DMS114 treated with DMSO at 0.1 percent for 48 hours (cell line): ENCODE data around the gene NDST1.
A peak's percentile ranks its signal among the peaks of the same experiment; 100 is the strongest.

Experiments used
- DNase-seq: peaks from one replicate; lab custom pipeline; 2025; ENCODE audit not compliant: unreplicated experiment; lab: John Stamatoyannopoulos, UW

Gene NDST1

DNA sequence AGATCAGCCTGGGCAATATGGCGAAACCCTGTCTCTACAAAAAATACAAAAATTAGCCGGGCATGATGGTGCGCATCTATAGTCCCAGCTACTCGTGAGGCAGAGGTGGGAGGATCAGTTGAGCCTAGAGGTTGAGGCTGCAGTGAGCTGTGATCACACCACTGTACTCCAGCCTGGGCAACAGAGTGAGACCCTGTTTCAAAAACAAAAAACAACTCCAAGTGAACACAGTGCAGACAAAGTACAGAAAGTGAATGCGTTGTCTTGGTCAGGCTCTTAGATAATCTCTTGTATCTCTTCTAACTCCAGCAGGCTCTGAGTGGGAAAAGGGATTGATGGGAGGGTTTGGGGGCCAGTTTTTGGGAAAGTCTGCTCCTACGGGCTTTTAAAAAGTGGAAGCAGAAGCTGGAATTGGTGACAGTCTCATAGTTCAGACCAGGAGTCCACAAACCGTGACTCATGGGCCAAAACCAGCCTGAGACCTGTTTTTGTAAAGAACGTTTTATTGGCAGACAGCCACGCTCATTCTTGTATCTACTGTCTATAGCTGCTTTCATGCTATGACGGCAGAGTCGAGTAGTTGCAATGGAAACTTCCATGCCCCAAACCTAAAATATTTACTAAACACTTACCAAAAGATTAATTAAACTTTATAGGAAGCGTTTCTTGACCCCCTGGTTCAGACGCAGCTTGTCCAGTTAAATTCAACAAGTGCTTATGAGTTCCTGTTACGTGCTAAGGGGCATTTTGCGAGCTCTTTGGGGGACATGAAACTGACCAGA is 32.9 kb downstream of the NDST1 start:
- DNase-seq, result no peak

GRCh38 chr5:150541397-150541675 is 33.4 kb downstream of the NDST1 start:
- DNase-seq, result no peak

- no peak for DNase-seq
Measured at GRCh38 chr5:150541895-150542294, 34.0 kb downstream of the NDST1 start.

GRCh38 chr5:150542933-150543445 is 35.1 kb downstream of the NDST1 start:
- no peak for DNase-seq

GRCh38 chr5:150544611-150545219 is 36.8 kb downstream of the NDST1 start:
- peak; percentile 19 for DNase-seq

- DNase-seq, result no peak
Measured at GRCh38 chr5:150545246-150545645, 37.3 kb downstream of the NDST1 start.

- no peak for DNase-seq
Measured at GRCh38 chr5:150548123-150548522, 40.2 kb downstream of the NDST1 start.

DNA sequence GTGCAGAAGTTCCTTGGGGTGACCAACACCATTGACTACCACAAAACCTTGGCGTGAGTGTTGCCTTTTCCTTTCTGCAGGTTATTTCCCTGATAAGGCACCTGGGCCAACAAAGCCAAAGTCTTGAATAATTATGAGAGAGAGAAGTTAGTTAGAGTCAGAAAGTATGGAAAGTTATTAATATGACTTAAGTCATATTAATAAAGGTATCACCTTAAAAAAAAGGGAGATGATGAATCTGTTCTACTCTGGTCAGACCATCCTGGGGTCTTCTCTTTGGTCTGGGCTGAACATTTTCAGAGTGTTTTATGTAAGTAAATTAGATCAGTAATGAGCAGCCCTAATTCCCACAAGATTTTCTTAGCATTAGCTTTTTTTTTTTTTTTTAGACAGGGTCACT is 41.8 kb downstream of the NDST1 start:
- no peak for DNase-seq

GRCh38 chr5:150550286-150550685 is 42.4 kb downstream of the NDST1 start:
- no peak for DNase-seq

DNA sequence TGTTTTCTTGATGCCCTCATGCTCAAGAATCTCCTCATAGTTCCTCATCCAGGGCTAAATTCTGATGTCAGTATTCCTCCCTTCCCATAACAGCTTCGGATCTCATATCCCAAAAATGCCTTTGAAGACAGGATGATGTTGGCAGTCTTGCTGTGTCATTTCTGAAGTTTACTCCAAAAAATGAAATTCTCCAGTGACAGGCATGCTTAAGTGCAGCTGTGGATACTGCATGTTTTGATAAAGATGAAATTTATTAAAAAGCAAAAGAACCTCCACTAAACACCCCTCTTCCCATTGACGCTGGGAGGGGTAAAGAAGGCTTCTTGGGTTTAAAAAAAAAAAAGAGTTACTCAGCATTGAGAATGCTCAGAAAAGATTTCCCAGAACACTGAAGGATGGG is 43.1 kb downstream of the NDST1 start:
- DNase-seq, result no peak

DNA sequence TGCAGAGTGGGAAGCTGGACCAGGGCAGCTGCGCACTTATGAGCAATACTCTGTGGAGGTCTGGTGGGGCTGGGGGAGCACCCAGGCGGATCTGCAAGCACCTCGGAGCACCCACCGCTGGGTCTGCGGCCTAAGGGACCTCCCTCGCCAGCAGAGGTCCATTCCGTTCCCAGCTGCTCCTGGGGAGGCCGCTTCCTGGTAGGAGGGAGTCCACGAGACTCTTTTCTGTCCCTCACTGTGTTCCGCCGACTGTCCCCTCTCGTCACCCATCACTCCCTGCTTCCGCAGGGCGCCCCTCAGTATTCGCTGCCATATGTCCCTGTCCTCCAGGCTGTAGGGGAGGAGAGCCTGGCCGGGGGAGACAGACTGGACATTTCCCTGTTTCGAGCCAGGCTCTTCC is 45.5 kb downstream of the NDST1 start:
- no peak for DNase-seq

- DNase-seq, result no peak
Measured at GRCh38 chr5:150553911-150554310, 46.0 kb downstream of the NDST1 start.

GRCh38 chr5:150554857-150555256 is 46.9 kb downstream of the NDST1 start:
- DNase-seq, result no peak

DNA sequence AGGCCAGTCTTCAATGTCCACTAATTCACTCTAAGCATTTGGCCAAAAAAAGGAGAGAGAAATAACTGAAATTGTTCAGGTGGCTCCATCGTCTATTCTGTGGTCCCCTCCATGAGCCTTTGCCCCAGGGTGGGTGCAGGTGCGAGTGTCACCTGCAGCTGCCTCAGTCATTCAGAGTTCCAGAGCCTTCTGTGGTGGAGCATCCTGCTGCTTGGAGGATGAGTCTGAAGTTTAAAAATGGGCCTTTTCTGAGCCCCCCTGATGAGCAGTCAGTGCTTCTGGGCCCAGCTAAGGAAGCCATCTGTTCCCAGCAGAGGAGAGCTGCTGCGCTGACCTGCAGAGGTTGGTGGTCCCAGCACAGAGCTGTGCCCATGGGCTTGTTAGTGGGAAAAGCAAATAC is 48.2 kb downstream of the NDST1 start:
- DNase-seq, result no peak

DNA sequence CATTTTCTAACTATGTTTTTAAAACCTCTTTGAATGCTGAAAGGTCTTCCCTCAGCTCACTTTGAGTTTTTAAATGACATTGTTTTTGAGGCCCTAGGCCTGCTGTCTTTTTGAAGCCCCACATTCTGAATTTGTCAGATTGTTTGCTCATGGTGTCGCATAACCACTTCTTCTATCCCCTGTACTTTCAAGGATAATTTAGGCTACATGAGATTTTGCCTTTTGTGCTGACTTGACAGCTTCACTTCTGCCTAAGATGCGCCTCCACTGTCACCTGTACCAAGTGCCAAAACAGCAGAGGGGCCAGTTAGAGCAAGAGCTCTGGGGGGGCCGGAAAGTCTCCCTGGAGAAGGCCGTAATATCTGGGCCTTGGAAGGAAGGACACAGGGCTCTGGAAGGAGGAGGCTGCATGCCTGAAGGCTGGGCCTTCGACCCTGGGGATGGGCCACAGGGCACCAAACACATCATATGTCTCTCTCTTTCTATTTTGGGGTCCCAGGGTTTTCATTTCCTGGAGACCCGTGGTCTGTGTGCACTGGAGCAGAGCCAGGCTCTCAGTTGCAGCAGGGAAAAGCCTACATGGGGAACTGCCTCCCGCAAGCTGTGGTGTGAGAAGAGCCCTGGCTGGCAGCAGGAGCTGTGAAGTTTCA is 49.1 kb downstream of the NDST1 start:
- no peak for DNase-seq

DNA sequence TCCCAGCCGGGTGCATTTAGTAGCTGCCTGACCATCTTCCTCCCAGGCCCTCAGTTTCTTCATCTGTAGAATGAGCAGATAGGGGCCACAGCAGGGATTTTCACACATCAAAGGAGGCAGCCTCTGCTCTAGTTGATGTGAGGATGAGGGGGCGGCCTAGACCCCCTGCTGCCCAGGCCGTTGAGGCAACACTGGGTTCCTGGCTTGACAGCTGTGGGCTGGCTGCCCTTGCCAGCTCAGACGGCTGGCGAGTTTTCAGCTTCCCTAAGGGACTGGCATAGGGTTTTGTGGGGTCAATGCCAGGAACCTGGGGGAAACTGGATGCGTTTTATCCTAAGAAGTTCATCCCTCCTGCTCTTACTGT is 49.6 kb downstream of the NDST1 start:
- DNase-seq, result no peak

GRCh38 chr5:150558088-150558621 is 50.2 kb downstream of the NDST1 start:
- no peak for DNase-seq

GRCh38 chr5:150559088-150559487 is 51.2 kb downstream of the NDST1 start:
- DNase-seq, result no peak

GRCh38 chr5:150559701-150560100 is 51.8 kb downstream of the NDST1 start:
- DNase-seq, result no peak

- peak; percentile 82 for DNase-seq
Measured at GRCh38 chr5:150560401-150561191, 52.7 kb downstream of the NDST1 start.

DNA sequence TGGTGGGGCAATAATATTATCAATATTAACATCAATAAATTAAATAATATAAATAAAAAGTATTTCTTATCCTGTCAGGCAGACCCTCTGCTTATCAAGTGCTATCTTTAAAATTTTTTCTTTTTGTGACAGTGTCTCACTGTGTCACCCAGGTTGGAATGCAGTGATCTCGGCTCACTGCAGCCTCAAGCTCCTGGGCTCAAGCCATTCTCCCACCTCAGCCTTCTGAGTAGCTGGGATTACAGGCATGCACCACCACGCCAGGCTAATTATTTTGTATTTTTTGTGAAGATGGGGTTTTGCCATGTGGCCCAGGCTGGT is 53.2 kb downstream of the NDST1 start:
- DNase-seq, result no peak
